Dermis microvascular lymphatic vessel endothelial cell (primary cell): ENCODE measurements around the gene CECR2. TPM values are rescaled to one million over a fixed set of nuclear protein-coding genes. Genes with fewer than 3 reads are reported as not detected.
"Not testable (repeated sequence)": the region's sequence is repeated elsewhere in the genome, so short reads cannot be mapped to it uniquely, and the experiment has no call there.

ENCODE experiments used
- DNase-seq, 2 donors: peaks; one replicate each; pipeline versions ENCODE4 v3.0.0 to v3.0.0-alpha.2; 2010; ENCODE audit warnings: low read depth in 2 of 2
- total RNA-seq: library from RNA; depleted of rRNA; stranded (reverse); fragments of >200 nt; gene quantifications from 2 replicates; pipeline ENCODE4 v1.2.1, GENCODE V29; 2014

CECR2 gene
- total RNA-seq, 1 donor from 2014 or later = under 0.01 TPM

DNA sequence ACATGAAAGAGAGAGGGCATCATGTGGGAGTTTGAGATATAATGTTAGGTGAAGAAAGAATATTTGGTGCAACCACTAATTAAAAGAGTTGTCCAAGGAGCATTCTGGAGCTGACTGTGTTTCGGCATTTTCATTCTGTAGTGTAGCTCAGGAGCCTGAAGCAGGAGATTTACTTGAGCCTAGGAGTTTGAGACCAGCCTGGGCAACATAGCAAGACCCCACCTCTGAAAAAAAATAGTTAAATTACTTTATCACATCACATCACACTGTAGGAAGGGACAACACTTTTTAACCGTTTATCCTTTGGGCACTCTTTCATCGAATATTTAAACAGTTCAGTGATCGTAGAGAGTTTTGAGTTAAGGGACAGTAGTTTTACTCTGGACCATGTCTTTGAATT lies 143.7 kb downstream of the CECR2 start:
- no peak for DNase-seq

DNA sequence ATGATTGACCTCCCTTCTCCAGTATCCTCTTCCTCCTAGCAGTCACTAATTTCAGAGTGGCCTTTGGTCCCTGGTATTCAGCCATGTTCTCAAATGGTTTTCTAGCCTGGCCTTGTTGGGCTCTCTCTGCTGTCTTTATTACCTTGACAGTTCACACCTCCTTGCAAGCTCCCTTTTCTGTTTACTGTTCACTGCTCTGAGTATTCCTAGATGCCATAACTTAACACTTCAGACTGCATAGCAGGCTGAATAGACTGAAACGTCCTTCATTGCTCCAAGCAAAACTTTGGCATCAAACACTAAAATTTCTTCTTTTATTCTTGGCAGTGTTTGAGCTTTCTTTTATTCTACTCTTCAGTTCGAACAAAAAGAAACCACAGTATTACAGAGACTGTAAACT lies 144.4 kb downstream of the CECR2 start:
- DNase-seq = no peak

DNA sequence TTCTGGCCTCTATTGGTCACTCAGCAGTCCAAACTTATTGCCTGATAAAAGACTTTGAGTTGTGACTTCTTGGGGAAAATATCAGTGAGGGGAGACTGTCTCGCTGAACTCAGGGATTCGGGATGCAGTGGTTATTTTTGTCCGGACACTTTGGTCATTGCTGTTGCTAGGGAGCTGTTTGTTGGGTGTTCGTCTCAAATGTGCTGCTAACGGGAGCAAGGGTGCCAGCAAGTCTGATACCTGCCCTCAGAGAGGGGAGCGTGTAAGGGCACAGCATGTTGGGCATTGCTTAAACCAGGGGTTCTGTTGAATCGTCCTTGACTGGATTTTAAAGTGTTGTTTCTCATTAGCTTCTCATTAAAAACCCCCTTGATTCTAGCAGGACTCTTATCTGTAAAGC lies 144.8 kb downstream of the CECR2 start:
- DNase-seq = no peak

DNA sequence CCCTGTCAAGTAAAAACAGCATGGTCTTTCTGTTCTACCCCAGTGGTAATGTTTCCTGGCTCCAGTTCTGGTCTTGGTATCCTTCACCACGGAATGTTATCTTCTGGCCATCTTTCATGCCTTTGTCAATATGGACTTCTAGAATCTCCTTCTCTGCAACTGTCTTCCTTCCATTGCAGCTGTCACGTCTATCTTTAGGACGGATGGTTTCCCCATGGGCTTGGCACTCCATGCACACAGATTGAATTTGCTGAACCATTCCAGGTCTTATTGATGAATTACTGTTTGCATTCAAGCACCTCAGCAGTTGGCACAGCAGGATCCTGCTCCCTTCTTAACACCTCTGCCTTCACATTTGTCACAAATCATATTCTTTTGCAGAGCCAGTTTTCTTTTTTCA lies 149.1 kb downstream of the CECR2 start:
- DNase-seq = no peak

DNA sequence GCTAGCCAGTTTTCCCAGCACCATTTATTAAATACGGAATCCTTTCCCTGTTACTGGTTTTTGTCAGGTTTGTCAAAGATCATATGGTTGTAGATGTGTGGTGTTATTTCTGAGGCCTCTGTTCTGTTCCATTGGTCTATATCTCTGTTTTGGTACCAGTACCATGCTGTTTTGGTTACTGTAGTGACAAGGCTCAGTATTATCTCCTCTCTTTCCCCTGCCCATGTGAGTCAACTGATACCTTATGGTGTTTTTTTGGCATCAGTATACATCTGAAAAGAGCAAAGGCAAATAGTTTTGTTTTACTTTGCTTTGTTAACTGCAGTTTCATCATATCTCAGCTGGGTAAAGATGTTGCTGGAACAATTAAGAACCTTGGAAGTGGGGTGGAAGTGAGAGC lies 152.7 kb downstream of the CECR2 start:
- not testable (repeated sequence) for DNase-seq

DNA sequence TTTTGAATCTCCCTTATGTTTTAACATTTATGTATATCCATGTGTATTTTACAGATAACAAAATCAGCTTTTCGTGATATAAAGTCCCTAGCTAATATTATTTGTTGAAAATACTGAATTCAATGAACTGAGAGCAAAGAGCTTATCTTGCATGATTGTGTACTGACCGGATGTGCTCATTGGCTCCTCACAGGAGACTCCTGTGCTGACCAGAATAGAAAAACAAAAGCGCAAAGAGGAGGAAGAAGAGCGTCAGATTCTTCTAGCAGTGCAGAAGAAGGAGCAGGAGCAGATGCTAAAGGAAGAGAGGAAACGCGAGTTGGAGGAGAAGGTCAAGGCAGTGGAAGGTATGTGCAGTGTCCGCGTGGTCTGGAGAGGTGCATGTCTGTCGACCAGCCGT lies 154.7 kb downstream of the CECR2 start:
- DNase-seq = no peak

DNA sequence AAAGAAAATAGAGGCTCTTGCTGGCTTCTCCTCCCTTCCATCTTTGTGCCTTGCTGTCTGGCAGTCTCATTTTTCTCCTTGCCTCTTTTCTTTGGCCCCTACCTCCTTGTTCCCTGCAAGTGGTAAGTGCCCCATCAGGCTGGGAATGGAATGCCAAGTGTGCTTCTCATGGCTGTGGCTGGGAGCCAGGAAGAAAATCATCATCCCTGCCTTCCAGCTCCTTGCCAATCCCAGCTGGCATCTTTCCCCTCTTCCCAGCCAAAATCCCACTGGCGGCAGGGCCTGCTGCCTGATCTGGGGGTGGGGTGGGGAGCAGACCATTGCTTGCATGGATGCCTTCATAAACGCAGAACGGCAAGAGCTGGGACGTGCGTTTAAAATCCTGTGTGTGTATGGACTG lies 167.0 kb downstream of the CECR2 start:
- no peak for DNase-seq

DNA sequence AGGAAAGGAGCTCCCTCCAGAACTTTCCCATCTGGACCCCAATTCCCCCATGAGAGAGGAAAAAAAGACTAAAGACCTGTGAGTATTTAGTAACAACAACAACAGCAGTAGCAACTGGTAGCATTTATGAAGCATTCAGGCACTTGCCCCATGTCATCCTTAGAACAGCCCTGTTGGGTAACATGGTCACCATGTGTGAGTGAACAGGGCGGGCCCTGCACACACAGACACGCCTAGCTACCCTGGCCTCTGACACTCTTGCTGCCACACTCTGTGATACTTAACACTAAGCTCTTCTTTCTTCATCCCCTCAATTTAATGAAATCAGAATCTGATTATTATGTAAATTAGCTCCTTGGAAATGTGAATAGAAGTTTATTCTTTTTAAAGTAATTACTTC lies 167.9 kb downstream of the CECR2 start:
- DNase-seq = no peak

DNA sequence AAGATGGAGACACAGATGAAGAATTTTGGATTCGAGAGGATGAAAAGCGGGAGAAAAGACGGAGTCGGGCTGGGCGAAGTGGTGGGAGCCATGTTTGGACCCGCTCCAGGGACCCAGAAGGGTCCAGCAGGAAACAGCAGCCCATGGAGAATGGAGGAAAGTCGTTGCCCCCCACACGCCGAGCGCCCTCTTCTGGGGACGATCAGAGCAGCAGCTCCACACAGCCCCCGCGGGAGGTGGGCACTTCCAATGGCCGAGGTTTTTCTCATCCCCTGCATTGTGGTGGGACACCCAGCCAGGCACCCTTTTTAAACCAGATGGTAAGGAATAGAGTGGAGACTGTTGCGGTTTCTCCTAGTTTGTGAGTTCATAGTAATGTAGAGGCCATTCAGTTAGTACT lies 171.2 kb downstream of the CECR2 start:
- DNase-seq = no peak

DNA sequence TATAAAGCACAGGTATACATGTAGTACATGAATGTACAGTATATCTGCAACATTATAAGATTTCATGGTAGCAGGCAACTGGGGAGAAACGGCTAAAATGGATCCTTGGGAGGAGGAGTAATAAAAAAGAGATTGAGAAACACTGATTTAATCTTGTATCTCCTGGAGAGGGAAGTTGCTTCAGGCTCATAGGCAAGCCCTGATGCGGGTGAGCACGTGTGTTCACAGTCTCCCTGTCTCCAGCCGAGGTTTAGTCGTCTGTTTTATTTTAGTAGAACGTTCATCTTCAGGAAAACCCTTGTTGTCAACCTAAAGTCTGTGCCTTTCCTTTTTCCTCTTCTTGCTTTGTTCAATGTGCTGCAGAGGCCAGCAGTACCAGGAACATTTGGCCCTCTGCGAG lies 172.2 kb downstream of the CECR2 start:
- DNase-seq = no peak

DNA sequence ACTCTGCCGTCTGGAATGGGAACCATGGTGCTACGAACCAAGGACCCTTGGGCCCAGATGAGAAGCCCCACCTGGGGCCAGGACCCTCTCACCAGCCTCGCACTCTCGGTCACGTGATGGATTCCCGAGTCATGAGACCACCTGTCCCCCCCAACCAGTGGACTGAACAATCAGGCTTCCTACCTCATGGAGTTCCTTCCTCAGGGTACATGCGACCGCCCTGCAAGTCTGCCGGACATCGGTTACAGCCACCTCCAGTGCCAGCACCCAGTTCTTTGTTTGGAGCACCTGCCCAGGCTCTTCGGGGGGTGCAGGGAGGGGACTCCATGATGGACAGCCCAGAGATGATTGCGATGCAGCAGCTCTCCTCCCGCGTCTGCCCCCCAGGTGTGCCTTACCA lies 173.2 kb downstream of the CECR2 start:
- no peak for DNase-seq

DNA sequence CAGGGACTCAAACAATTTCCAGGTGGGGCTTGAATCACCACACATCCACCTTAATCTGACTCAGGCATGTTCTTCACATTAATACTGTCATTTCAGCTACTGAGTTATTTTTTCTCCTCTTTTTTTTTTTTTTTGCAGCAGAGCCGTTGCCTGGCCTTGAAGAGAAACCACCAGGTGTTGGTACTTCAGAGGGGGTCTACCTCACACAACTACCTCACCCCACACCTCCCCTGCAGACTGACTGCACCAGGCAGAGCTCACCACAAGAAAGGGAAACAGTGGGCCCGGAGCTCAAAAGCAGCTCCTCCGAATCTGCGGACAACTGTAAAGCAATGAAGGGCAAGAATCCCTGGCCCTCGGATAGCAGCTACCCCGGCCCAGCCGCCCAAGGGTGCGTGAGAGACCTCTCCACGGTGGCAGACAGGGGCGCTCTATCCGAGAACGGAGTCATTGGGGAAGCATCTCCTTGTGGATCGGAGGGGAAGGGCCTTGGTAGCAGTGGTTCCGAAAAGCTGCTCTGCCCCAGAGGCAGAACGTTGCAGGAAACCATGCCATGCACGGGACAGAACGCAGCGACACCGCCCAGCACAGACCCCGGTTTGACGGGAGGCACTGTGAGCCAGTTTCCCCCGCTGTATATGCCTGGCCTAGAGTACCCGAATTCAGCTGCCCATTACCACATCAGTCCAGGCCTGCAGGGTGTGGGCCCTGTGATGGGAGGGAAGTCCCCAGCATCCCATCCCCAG lies 178.9 kb downstream of the CECR2 start:
- DNase-seq = no peak

DNA sequence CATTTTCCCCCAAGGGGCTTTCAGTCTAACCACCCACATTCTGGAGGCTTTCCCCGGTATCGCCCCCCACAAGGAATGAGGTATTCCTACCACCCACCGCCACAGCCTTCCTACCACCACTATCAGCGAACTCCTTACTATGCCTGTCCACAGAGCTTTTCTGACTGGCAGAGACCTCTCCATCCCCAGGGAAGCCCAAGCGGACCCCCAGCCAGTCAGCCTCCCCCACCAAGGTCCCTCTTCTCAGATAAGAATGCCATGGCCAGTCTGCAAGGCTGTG lies 179.4 kb downstream of the CECR2 start:
- no peak for DNase-seq

DNA sequence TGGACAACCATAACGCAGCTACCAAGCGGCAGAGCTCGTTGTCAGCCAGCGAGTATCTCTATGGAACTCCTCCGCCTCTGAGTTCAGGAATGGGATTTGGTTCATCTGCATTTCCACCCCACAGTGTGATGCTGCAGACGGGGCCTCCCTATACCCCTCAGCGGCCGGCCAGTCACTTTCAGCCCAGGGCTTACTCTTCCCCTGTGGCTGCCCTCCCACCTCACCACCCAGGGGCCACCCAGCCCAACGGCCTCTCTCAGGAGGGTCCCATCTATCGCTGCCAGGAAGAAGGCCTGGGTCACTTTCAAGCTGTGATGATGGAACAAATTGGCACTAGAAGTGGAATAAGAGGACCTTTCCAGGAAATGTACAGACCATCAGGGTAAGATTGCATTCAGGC lies 179.9 kb downstream of the CECR2 start:
- no peak for DNase-seq

DNA sequence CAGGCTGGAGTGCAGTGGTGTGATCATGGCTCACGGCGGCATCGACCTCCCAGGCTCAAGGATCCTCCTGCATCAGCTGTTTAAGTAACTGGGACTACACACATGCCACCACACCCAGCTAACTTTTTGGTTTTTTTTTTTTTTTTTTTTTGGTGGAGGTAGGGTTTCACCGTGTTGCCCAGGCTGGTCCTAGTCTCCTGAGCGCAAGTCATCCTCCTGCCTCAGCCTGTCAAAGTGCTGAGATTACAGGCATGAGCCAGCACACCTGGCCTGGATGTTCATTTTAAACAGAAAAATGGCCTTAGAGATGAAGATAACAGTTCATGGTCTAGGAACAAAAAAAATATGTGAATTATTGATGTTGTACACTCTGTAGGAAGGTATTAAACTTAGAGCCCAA lies 180.4 kb downstream of the CECR2 start:
- no peak for DNase-seq

DNA sequence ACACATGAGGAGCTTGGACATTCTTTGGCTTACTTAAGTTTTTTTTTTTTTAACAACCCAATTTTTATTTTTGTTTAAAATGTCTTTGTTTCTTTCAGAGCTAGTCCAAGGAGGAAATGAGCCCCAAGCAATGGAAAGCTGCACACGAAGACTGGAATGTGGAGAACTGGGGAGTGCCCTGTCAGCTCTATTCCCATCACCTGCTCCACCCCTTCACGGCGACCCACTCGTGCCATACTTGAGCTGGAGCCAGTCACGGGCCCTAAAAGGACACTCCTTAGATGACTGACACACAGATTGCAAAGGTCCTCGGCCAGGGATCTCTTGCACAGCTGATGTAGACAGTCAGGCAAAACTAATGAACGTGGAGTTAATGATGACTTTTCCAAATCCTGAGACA lies 183.5 kb downstream of the CECR2 start:
- no peak for DNase-seq

DNA sequence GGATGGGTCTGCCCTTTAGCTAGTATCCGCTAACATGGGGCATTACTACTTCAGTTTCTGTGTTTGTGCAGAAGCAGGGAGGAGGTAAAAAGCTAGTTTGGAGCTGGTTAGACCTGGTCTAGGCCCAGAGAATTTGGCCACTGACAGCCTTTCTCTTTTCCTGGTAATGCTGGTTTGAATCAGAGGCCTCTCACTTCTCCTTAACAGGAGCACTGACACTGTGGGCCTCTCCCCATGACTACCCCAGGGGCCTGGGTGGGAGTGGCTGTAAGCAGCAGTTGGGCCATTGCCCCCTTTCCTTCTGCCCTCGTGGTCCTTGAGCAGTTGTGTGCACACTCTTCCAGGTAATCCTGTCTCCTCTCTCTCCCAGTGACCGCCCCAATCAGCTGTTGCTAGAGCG lies 185.6 kb downstream of the CECR2 start:
- DNase-seq = no peak

DNA sequence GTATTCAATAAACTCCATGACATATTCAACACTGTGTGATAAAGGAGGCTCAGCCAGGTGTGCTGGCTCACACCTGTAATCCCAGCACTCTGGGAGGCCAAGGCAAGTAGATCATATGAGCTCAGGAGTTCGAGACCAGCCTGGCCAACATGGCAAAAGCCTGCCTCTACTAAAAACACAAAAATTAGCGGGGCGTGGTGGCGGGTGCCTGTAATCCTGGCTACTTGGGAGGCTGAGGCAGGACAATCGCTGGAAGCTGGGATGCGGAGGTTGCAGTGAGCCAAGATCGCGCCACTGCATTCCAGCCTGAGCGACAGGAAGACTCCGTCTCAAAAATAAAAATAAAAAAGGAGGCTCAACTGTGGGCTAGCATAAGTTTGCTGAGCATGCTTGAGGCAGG lies 189.9 kb downstream of the CECR2 start:
- no peak for DNase-seq

DNA sequence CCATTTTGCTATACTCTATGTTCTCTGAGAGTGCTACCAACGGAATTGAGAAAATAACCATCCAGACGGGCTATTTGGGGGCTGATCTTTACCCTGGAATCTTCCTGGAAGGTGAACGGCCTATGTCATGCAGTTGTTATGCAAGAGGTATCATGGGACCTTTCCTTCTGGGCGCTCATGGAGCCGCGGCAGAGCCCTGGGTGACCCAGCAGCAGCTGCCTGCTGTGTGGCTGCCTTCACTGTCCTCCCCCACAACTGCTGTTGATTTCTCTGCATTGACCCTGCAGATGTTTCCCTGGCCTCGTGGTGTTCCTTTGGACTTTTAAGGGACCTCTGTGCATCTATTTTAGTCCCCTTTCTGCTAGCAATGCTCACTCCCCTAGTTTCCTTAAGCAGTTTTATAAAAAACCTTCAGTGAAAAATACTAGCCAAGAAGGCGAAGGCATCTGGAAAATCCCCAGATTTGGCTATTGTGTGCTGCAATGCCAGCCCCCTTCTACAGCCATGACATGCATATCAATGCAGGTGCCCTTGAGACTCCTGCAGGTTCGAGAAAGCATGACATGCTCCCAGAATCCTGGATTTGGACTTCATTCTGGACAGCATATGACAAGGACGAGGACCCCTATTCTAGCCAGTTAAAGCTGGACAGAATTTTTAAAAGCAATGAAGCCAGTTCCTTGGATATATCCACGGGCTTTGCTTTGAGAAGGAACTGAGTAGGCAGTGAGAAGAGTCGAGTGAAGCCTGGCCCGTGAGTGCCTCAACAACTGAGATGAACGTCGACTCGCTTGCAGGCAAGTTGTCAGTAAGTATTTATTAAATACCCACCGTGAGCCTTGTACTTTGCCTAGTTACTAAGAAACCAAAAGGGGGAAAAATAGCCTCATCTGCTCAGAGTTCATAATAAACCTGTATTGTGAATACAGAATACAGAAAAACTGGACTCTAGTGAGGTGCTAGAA lies 193.9 kb downstream of the CECR2 start, which contains the start of gene SLC25A18:
Gene SLC25A18, plus strand, starts transcription at position 593 of the 965 bp plus-strand sequence. CDS start 16,447 bp downstream, outside the sequence.
- DNase-seq = no peak

DNA sequence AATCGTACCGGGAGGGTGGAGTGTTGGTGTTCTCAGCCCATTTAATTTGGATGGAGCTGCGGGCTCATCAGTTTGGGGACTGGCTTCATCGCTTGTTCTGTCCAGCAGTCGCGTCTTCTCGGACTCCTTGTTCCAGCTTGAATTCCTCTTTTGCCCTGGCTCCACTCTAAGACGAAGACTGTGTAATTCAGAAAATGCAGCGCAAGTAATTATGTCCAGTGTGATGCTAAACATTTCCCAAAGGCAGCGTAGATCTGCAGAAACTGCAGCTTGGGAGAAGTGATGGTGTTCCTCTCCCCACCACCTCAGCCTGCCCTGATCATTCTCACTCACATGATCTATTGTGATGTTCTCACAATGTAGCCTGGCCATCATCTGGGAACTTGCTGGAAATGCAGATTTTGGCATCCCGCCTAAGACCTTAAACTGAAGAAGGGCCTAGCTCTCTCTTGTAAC lies 194.7 kb downstream of the CECR2 start:
- no peak for DNase-seq

DNA sequence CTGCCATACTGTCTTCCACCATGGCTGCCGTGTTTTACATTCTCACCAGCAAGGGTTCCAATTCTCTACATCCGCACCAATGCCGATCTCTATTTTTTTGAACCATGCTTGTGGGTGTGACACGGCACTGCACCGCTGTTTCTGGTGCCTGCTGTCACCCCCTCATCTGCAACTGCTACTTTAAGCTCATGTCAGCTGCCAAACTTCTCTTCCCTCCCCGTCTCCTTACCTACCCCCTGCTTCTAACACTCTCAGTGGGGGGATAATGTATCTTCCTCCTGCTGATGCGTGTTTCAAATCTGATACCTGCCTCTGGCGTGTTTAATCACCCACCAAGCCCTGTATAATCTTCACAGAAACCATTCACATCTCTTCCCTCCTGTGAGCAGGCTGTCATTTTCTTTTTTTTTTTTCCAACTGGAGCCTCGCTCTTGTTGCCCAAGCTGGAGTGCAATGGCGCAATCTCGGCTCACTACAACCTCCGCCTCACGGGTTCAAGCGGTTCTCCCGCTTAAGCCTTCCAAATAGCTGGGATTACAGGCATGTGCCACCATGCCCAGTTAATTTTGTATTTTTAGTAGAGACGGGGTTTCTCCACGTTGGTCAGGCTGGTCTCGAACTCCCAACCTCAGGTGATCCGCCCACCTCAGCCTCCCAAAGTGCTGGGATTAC lies 196.9 kb downstream of the CECR2 start:
- DNase-seq = not testable (repeated sequence)

DNA sequence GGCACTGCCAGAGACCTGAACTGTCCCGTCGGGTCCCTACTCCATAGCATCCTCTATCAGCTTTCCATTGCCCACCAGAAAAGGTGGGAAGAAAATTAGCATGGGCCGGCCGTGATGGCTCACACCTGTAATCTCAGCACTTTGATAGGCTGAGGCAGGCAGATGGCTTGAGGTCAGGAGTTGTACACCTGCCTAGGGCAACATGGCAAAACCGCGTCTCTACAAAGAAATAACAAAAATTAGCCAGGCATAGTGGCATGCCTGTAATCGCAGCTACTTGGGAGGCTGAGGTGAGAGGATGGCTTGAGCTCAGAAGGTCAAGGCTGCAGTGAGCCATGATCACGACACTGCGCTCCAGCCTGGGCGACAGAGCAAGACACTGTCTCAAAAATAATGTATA lies 197.5 kb downstream of the CECR2 start:
- DNase-seq = no peak
